WTC11 (cell line): Measurements from ENCODE around the gene LIMA1. TPM values are rescaled to one million over a fixed set of nuclear protein-coding genes. Genes with fewer than 3 reads are reported as not detected.

Experiments used
- ATAC-seq: fragments of 200-7000 bp; cut with Tn5 transposase; 2 replicates; pipeline ENCODE4 v1.10.0; 2021; ENCODE audit warnings: mild to moderate bottlenecking, moderate library complexity
- CTCF ChIA-PET: fragments of 300-600 bp; sonication (Branson Sonifier 250); formaldehyde crosslinking; loops from one replicate; lab custom pipeline; 2021; ENCODE audit warnings: antibody characterized with exemption; lab: Charles Lee
- POLR2A ChIA-PET: fragments of 350-600 bp; sonication (Branson Sonifier 250); formaldehyde crosslinking; loops from one replicate; lab custom pipeline; 2021; ENCODE audit warnings: antibody characterized with exemption; lab: Charles Lee
- DNase-seq: peaks from one replicate; pipeline ENCODE4 v3.0.0; 2021; ENCODE audit warnings: low spot score
- H3K27ac Mint-ChIP-seq: 2 replicates; pipeline ENCODE4 v1.8.0; 2021; ENCODE audit warnings: mixed read lengths
- H3K27me3 Mint-ChIP-seq: 2 replicates; pipeline ENCODE4 v1.8.0; 2021; ENCODE audit warnings: low read depth, mild to moderate bottlenecking, moderate library complexity, mixed read lengths
- H3K36me3 Mint-ChIP-seq: 2 replicates; pipeline ENCODE4 v1.8.0; 2021; ENCODE audit warnings: mixed read lengths
- H3K4me1 Mint-ChIP-seq: 2 replicates; pipeline ENCODE4 v1.8.0; 2022; ENCODE audit warnings: mixed read lengths
- H3K4me3 Mint-ChIP-seq: 2 replicates; pipeline ENCODE4 v1.8.0; 2021; ENCODE audit warnings: mild to moderate bottlenecking, moderate library complexity, mixed read lengths
- H3K9me3 Mint-ChIP-seq: 2 replicates; pipeline ENCODE4 v1.8.0; 2021; ENCODE audit warnings: mixed read lengths
- CREB1 ChIP-seq: sonication (generic); formaldehyde crosslinking; IDR thresholded peaks from 2 replicates; pipeline ENCODE4 v1.8.0; 2023; ENCODE audit warnings: mild to moderate bottlenecking, missing genetic modification reagents
- CREM ChIP-seq: sonication (generic); formaldehyde crosslinking; IDR thresholded peaks from 2 replicates; pipeline ENCODE4 v1.8.1; 2022; ENCODE audit warnings: mild to moderate bottlenecking, missing genetic modification reagents, moderate library complexity
- FOXK1 ChIP-seq: sonication (generic); formaldehyde crosslinking; IDR thresholded peaks from 2 replicates; pipeline ENCODE4 v1.8.0; 2022; ENCODE audit warnings: mild to moderate bottlenecking, moderate library complexity, missing genetic modification reagents
- KAT7 ChIP-seq: sonication (generic); formaldehyde crosslinking; IDR thresholded peaks from 2 replicates; pipeline ENCODE4 v1.8.1; 2023; ENCODE audit warnings: missing genetic modification reagents, mild to moderate bottlenecking, borderline replicate concordance
- NFATC4 ChIP-seq: fragments of 250-450 bp; sonication (Bioruptor Pico); IDR thresholded peaks from 2 replicates; pipeline ENCODE4 v1.9.0; 2021; ENCODE audit warnings: mild to moderate bottlenecking
- NFYB ChIP-seq: sonication (generic); formaldehyde crosslinking; conservative IDR thresholded peaks from 2 replicates; pipeline ENCODE4 v1.8.0; 2022; ENCODE audit warnings: low read depth, missing genetic modification reagents
- OVOL2 ChIP-seq: fragments of 250-450 bp; sonication (Bioruptor Pico); IDR thresholded peaks from 2 replicates; pipeline ENCODE4 v1.9.0; 2021; ENCODE audit warnings: mild to moderate bottlenecking, borderline replicate concordance
- SMAD3 ChIP-seq: sonication (generic); formaldehyde crosslinking; IDR thresholded peaks from 2 replicates; pipeline ENCODE4 v1.8.0; 2022; ENCODE audit warnings: missing genetic modification reagents, mild to moderate bottlenecking, borderline replicate concordance
- TP53 ChIP-seq: sonication (generic); formaldehyde crosslinking; IDR thresholded peaks from 2 replicates; pipeline ENCODE4 v1.8.1; 2023; ENCODE audit warnings: mild to moderate bottlenecking, missing genetic modification reagents
- ZNF138 ChIP-seq: sonication (generic); formaldehyde crosslinking; conservative IDR thresholded peaks from 2 replicates; pipeline ENCODE4 v1.8.1; 2022; ENCODE audit warnings: mild to moderate bottlenecking, moderate library complexity, missing genetic modification reagents
- ZNF232 ChIP-seq: sonication (generic); formaldehyde crosslinking; IDR thresholded peaks from 2 replicates; pipeline ENCODE4 v1.8.0; 2022; ENCODE audit warnings: mild to moderate bottlenecking, missing genetic modification reagents
- ZNF425 ChIP-seq: fragments of 250-450 bp; sonication (Bioruptor Pico); conservative IDR thresholded peaks from 2 replicates; pipeline ENCODE4 v1.9.0; 2021; ENCODE audit warnings: mild to moderate bottlenecking
- ZNF532 ChIP-seq: fragments of 250-450 bp; sonication (Bioruptor Pico); IDR thresholded peaks from 2 replicates; pipeline ENCODE4 v1.9.0; 2021; ENCODE audit warnings: mild to moderate bottlenecking, borderline replicate concordance
- ZNF671 ChIP-seq: fragments of 250-450 bp; sonication (Bioruptor Pico); IDR thresholded peaks from 2 replicates; pipeline ENCODE4 v1.8.0; 2021; ENCODE audit warnings: mild to moderate bottlenecking
- total RNA-seq: library from RNA; stranded (reverse); gene quantifications from 3 replicates; pipeline ENCODE4 v1.2.3, GENCODE V29; 2021
- TF ChIP-seq, protein P1 (sequence below): fragments of 250-450 bp; sonication (Bioruptor Pico); IDR thresholded peaks from 2 replicates; pipeline ENCODE4 v1.9.0; 2021; ENCODE audit warnings: mild to moderate bottlenecking
- TF ChIP-seq, protein P2 (sequence below): sonication (generic); formaldehyde crosslinking; conservative IDR thresholded peaks from 2 replicates; pipeline ENCODE4 v1.8.1; 2023; ENCODE audit warnings: mild to moderate bottlenecking, low read depth, missing genetic modification reagents, moderate library complexity
- TF ChIP-seq, protein P3 (sequence below): sonication (generic); formaldehyde crosslinking; IDR thresholded peaks from 2 replicates; pipeline ENCODE4 v1.8.0; 2023; ENCODE audit warnings: missing genetic modification reagents

Gene LIMA1
- total RNA-seq, 1 experiment from 2014 or later: 41.2 TPM

GRCh38 chr12:50147281-50147680, 136.0 kb downstream of the LIMA1 start:
- Mint-ChIP-seq H3K4me1 (no peaks in the 10 kb centered on the region), H3K27me3 (no peaks in the 10 kb centered on the region), H3K4me3 (no peak overlapping the region), H3K27ac (no peak overlapping the region), H3K9me3 (no peaks in the 10 kb centered on the region), H3K36me3 (peaks cover 4% of the 10 kb centered on the region)
- POLR2A ChIA-PET: no interaction called here
- TF ChIP-seq NFYB (no peak), KAT7 (CRISPR knock-in tag) (no peak), ZNF532 (CRISPR knock-in tag) (no peak), ZNF671 (CRISPR knock-in tag) (no peak), ZNF425 (no peak), TP53 (no peak), NFATC4 (no peak), ZNF232 (CRISPR knock-in tag) (no peak), ZNF138 (CRISPR knock-in tag) (no peak), SMAD3 (CRISPR knock-in tag) (no peak), CREM (no peak), OVOL2 (CRISPR knock-in tag) (no peak)
- TF ChIP-seq, protein P1, sequence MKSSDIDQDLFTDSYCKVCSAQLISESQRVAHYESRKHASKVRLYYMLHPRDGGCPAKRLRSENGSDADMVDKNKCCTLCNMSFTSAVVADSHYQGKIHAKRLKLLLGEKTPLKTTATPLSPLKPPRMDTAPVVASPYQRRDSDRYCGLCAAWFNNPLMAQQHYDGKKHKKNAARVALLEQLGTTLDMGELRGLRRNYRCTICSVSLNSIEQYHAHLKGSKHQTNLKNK (CRISPR knock-in tag): no peak
- TF ChIP-seq, protein P2, sequence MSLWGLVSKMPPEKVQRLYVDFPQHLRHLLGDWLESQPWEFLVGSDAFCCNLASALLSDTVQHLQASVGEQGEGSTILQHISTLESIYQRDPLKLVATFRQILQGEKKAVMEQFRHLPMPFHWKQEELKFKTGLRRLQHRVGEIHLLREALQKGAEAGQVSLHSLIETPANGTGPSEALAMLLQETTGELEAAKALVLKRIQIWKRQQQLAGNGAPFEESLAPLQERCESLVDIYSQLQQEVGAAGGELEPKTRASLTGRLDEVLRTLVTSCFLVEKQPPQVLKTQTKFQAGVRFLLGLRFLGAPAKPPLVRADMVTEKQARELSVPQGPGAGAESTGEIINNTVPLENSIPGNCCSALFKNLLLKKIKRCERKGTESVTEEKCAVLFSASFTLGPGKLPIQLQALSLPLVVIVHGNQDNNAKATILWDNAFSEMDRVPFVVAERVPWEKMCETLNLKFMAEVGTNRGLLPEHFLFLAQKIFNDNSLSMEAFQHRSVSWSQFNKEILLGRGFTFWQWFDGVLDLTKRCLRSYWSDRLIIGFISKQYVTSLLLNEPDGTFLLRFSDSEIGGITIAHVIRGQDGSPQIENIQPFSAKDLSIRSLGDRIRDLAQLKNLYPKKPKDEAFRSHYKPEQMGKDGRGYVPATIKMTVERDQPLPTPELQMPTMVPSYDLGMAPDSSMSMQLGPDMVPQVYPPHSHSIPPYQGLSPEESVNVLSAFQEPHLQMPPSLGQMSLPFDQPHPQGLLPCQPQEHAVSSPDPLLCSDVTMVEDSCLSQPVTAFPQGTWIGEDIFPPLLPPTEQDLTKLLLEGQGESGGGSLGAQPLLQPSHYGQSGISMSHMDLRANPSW (CRISPR knock-in tag): no peak
- CTCF ChIA-PET: interaction anchor here (0.6 to 3.5 kb wide), 4 partner anchors 9 to 180 kb away, joined by 3 to 15 read pairs (median 4); partner anchors contain the start of gene COX14
- DNase-seq: no peak
- no peak for ATAC-seq

GRCh38 chr12:50145439-50145838, 137.9 kb downstream of the LIMA1 start:
- Mint-ChIP-seq H3K36me3 (peaks cover 18% of the 10 kb centered on the region), H3K9me3 (no peaks in the 10 kb centered on the region), H3K27me3 (no peaks in the 10 kb centered on the region), H3K27ac (no peak overlapping the region), H3K4me3 (no peak overlapping the region), H3K4me1 (no peaks in the 10 kb centered on the region)
- ChIA-PET POLR2A (no interaction called here), CTCF (interaction anchor here (1.1 to 1.2 kb wide), 2 partner anchors 22 to 34 kb away, joined by 4 to 6 read pairs; partner anchors contain the start of genes CERS5 and COX14)
- no peak for DNase-seq
- TF ChIP-seq, protein P3, sequence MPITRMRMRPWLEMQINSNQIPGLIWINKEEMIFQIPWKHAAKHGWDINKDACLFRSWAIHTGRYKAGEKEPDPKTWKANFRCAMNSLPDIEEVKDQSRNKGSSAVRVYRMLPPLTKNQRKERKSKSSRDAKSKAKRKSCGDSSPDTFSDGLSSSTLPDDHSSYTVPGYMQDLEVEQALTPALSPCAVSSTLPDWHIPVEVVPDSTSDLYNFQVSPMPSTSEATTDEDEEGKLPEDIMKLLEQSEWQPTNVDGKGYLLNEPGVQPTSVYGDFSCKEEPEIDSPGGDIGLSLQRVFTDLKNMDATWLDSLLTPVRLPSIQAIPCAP (CRISPR knock-in tag): no peak
- TF ChIP-seq FOXK1 (no peak), CREB1 (no peak)
- no peak for ATAC-seq
